ENCODE results near the gene TSPAN31.

The TSPAN31 gene

GRCh38 chr12:57754411-57755193 lies 9.8 kb downstream of the TSPAN31 start, which contains the start of gene MARCHF9:
MARCHF9 (plus strand) TSS chr12:57755103; CDS start chr12:57755529, 426 bp downstream.
- DNase-seq = peak; percentile 93

- DNase-seq = no peak
Measured at GRCh38 chr12:57755194-57755453, 10.3 kb downstream of the TSPAN31 start.

GRCh38 chr12:57755454-57756372 lies 10.9 kb downstream of the TSPAN31 start:
- DNase-seq = peak; percentile 54

GRCh38 chr12:57756406-57757341 lies 11.8 kb downstream of the TSPAN31 start:
- DNase-seq = peak; percentile 81

GRCh38 chr12:57757771-57758170 lies 12.9 kb downstream of the TSPAN31 start:
- DNase-seq = no peak

- no peak for DNase-seq
Measured at GRCh38 chr12:57758552-57759359, 13.9 kb downstream of the TSPAN31 start.

GRCh38 chr12:57759360-57759980 lies 14.6 kb downstream of the TSPAN31 start:
- peak; percentile 66 for DNase-seq

GRCh38 chr12:57760347-57760982 lies 15.6 kb downstream of the TSPAN31 start:
- no peak for DNase-seq

- DNase-seq = no peak
Measured at GRCh38 chr12:57761391-57761998, 16.7 kb downstream of the TSPAN31 start.

- DNase-seq = no peak
Measured at GRCh38 chr12:57762463-57762862, 17.6 kb downstream of the TSPAN31 start.

GRCh38 chr12:57763881-57764661 lies 19.2 kb downstream of the TSPAN31 start:
- no peak for DNase-seq

GRCh38 chr12:57764662-57765002 lies 19.8 kb downstream of the TSPAN31 start:
- no peak for DNase-seq

- peak; percentile 57 for DNase-seq
Measured at GRCh38 chr12:57765003-57765697, 20.3 kb downstream of the TSPAN31 start.

- DNase-seq = no peak
Measured at GRCh38 chr12:57765698-57766463, 21.0 kb downstream of the TSPAN31 start.

- DNase-seq = no peak
Measured at GRCh38 chr12:57766464-57767304, 21.8 kb downstream of the TSPAN31 start, which contains the start of gene CYP27B1. CYP27B1 (minus strand) TSS chr12:57767078; CDS start chr12:57767041, 37 bp downstream.

- DNase-seq = no peak
Measured at GRCh38 chr12:57767305-57767698, 22.5 kb downstream of the TSPAN31 start.

GRCh38 chr12:57767876-57768275 lies 23.0 kb downstream of the TSPAN31 start:
- DNase-seq = no peak

Measured in CD4-positive, alpha-beta T cell treated with Interleukin-10 for 1 hour (primary cell).